H1 (cell line): ENCODE measurements around the gene NAV3. TPM values are rescaled to one million over a fixed set of nuclear protein-coding genes. Genes with fewer than 3 reads are reported as not detected.

ENCODE experiments used
- CTCF ChIA-PET: fragments of 300-600 bp; sonication (Branson Sonifier 250); formaldehyde crosslinking; loops from one replicate; lab custom pipeline; 2021; ENCODE audit not compliant: partially characterized antibody; lab: Charles Lee
- POLR2A ChIA-PET: fragments of 300-600 bp; sonication (Branson Sonifier 250); formaldehyde crosslinking; loops from one replicate; lab custom pipeline; 2021; ENCODE audit warnings: inconsistent platforms; ENCODE audit not compliant: partially characterized antibody; lab: Charles Lee
- DNase-seq, 2 experiments: peaks; one replicate each; pipeline versions ENCODE4 v3.0.0 to v3.0.0-alpha.2; 2010 to 2022; ENCODE audit warnings: low spot score in 2 of 2, low read depth in 1 of 2, mixed read lengths in 1 of 2
- FAIRE-seq: peaks from 2 replicates; lab custom pipeline; 2011; peaks lifted over from hg19 to GRCh38; lab: Jason Lieb, UNC
- H2AFZ ChIP-seq: 2 replicates; pipeline ENCODE4 v1.8.1; 2012; ENCODE audit warnings: low read length, inconsistent platforms
- H2AK5ac ChIP-seq: 2 replicates; pipeline ENCODE4 v1.6.1; 2013; ENCODE audit warnings: low read depth, low read length
- H2BK120ac ChIP-seq: replicated peaks from 2 replicates; pipeline ENCODE3; 2013; ENCODE audit warnings: low read depth, low read length, inconsistent platforms
- H2BK12ac ChIP-seq: 2 replicates; pipeline ENCODE4 v1.6.1; 2013; ENCODE audit warnings: low read depth, low read length
- H2BK15ac ChIP-seq: 2 replicates; pipeline ENCODE4 v1.6.1; 2013; ENCODE audit warnings: low read length
- H2BK20ac ChIP-seq: 2 replicates; pipeline ENCODE4 v1.6.1; 2013; ENCODE audit warnings: low read length
- H2BK5ac ChIP-seq: 2 replicates; pipeline ENCODE4 v1.6.1; 2013; ENCODE audit warnings: low read depth, low read length
- H3K14ac ChIP-seq: 2 replicates; pipeline ENCODE4 v1.6.1; 2013; ENCODE audit warnings: inconsistent platforms; ENCODE audit not compliant: insufficient read length
- H3K18ac ChIP-seq: 2 replicates; pipeline ENCODE4 v1.6.1; 2013; ENCODE audit warnings: low read length; ENCODE audit errors: extremely low read depth
- H3K23ac ChIP-seq: 2 replicates; pipeline ENCODE4 v1.6.1; 2013; ENCODE audit warnings: inconsistent platforms; ENCODE audit not compliant: insufficient read length
- H3K23me2 ChIP-seq: 2 replicates; pipeline ENCODE4 v1.6.1; 2013; ENCODE audit warnings: low read depth, low read length
- H3K27ac ChIP-seq: 2 replicates; pipeline ENCODE4 v1.6.1; 2011; ENCODE audit warnings: low read depth, low read length, inconsistent platforms
- H3K27me3 ChIP-seq, 4 experiments: replicated peaks in 1 of 4; 1 replicate in 1 of 4; 2 replicates in 3 of 4; pipeline versions ENCODE4 v1.6.1 to v1.8.1; 2011 to 2013; ENCODE audit warnings: low read length in 3 of 4, mild to moderate bottlenecking in 3 of 4, inconsistent platforms in 2 of 4, mixed read lengths in 2 of 4, moderate library complexity in 1 of 4; ENCODE audit not compliant: control insufficient read depth in 3 of 4, insufficient read depth in 3 of 4; ENCODE audit errors: extremely low read depth in 1 of 4
- H3K36me3 ChIP-seq, 4 experiments: 2 replicates each; pipeline versions ENCODE4 v1.6.1 to v1.8.1; 2011 to 2013; ENCODE audit warnings: mild to moderate bottlenecking in 4 of 4, low read length in 3 of 4, moderate library complexity in 2 of 4, control low read depth in 1 of 4, inconsistent platforms in 1 of 4; ENCODE audit not compliant: insufficient read depth in 4 of 4, control insufficient read depth in 2 of 4
- H3K4ac ChIP-seq: replicated peaks from 2 replicates; pipeline ENCODE3; 2013; ENCODE audit warnings: low read length, low read depth, mixed read lengths, inconsistent platforms; ENCODE audit not compliant: insufficient read length
- H3K4me1 ChIP-seq, 4 experiments: replicated peaks in 1 of 4; 1 replicate in 1 of 4; 2 replicates in 3 of 4; pipeline versions ENCODE4 v1.6.1 to v1.8.1; 2011 to 2013; ENCODE audit warnings: low read length in 3 of 4, inconsistent platforms in 2 of 4, mixed read lengths in 1 of 4; ENCODE audit not compliant: insufficient read depth in 4 of 4, control insufficient read depth in 3 of 4
- H3K4me2 ChIP-seq, 2 experiments: 2 replicates each; pipeline versions ENCODE4 v1.6.1 to v1.8.1; 2011 to 2013; ENCODE audit warnings: low read depth in 2 of 2, low read length in 2 of 2, control low read depth in 1 of 2, inconsistent platforms in 1 of 2, mild to moderate bottlenecking in 1 of 2; ENCODE audit not compliant: insufficient read depth in 1 of 2
- H3K4me3 ChIP-seq, 4 experiments: fragments of 200-600, 300-600 bp in 1 of 4; sonication (generic), shearing (Covaris generic), sonication (Bioruptor Twin) in 1 of 4; 2 replicates each; pipeline versions ENCODE4 v1.5.1 to v1.8.1; 2011 to 2016; ENCODE audit warnings: low read length in 4 of 4, low read depth in 3 of 4, control low read depth in 2 of 4, inconsistent platforms in 2 of 4, mild to moderate bottlenecking in 2 of 4, mixed read lengths in 1 of 4, moderate library complexity in 1 of 4; ENCODE audit not compliant: insufficient read depth in 2 of 4; ENCODE audit errors: extremely low read depth in 1 of 4
- H3K56ac ChIP-seq: replicated peaks from 2 replicates; pipeline ENCODE3; 2013; ENCODE audit warnings: low read depth, mild to moderate bottlenecking, mixed read lengths, low read length, inconsistent platforms; ENCODE audit not compliant: insufficient read length
- H3K79me1 ChIP-seq: 2 replicates; pipeline ENCODE4 v1.6.1; 2013; ENCODE audit warnings: low read depth, low read length, control low read depth
- H3K79me2 ChIP-seq, 2 experiments: 2 replicates each; pipeline versions ENCODE4 v1.6.1 to v1.8.1; 2012 to 2013; ENCODE audit warnings: low read length in 2 of 2, mild to moderate bottlenecking in 2 of 2, inconsistent platforms in 1 of 2; ENCODE audit not compliant: insufficient read depth in 2 of 2, control insufficient read depth in 1 of 2
- H3K9ac ChIP-seq, 4 experiments: replicated peaks in 1 of 4; 1 replicate in 1 of 4; 2 replicates in 3 of 4; pipeline versions ENCODE4 v1.6.1 to v1.8.1; 2011 to 2013; ENCODE audit warnings: low read depth in 3 of 4, low read length in 3 of 4, control low read depth in 2 of 4, mild to moderate bottlenecking in 2 of 4, moderate library complexity in 2 of 4, inconsistent platforms in 1 of 4; ENCODE audit errors: extremely low read depth in 1 of 4
- H3K9me3 ChIP-seq, 2 experiments: 2 replicates each; pipeline versions ENCODE4 v1.6.1 to v1.8.1; 2012 to 2013; ENCODE audit warnings: mild to moderate bottlenecking in 2 of 2, moderate library complexity in 2 of 2, control low read depth in 1 of 2, inconsistent platforms in 1 of 2, low read depth in 1 of 2, low read length in 1 of 2, mixed read lengths in 1 of 2; ENCODE audit not compliant: insufficient read depth in 2 of 2
- H4K20me1 ChIP-seq, 2 experiments: replicated peaks in 1 of 2; 2 replicates each; pipeline versions ENCODE3 to v1.8.1; 2011 to 2013; ENCODE audit warnings: inconsistent platforms in 2 of 2, low read length in 2 of 2, mild to moderate bottlenecking in 1 of 2; ENCODE audit not compliant: insufficient read depth in 2 of 2, control insufficient read depth in 1 of 2
- H4K5ac ChIP-seq: 2 replicates; pipeline ENCODE4 v1.6.1; 2013; ENCODE audit warnings: low read length, low read depth, mixed read lengths, inconsistent platforms; ENCODE audit not compliant: insufficient read length
- H4K8ac ChIP-seq: 2 replicates; pipeline ENCODE4 v1.8.0; 2013; ENCODE audit warnings: mild to moderate bottlenecking, moderate library complexity, low read length, inconsistent platforms; ENCODE audit not compliant: insufficient read depth; ENCODE audit errors: extremely low read depth
- H4K91ac ChIP-seq: replicated peaks from 2 replicates; pipeline ENCODE3; 2013; ENCODE audit warnings: low read length, mixed read lengths, inconsistent platforms; ENCODE audit not compliant: insufficient read length
- ASH2L ChIP-seq: fragments of 200-600, 300-600 bp; sonication (generic); IDR thresholded peaks from one replicate; pipeline ENCODE4 v1.7.1; 2017; ENCODE audit warnings: low read length
- EZH2 ChIP-seq: fragments of 200-600 bp; sonication (generic); IDR thresholded peaks from 2 replicates; pipeline ENCODE4 v1.7.1; 2012; ENCODE audit warnings: low read depth, mild to moderate bottlenecking, moderate library complexity, low read length, inconsistent platforms; ENCODE audit not compliant: severe bottlenecking
- FOSL1 ChIP-seq: IDR thresholded peaks from 2 replicates; pipeline ENCODE4 v1.6.1; 2011; ENCODE audit warnings: mild to moderate bottlenecking, low read depth, low read length, moderate library complexity; ENCODE audit not compliant: insufficient read depth
- SAP30 ChIP-seq: fragments of 300-600 bp; sonication (generic); IDR thresholded peaks from 2 replicates; pipeline ENCODE4 v1.7.1; 2012; ENCODE audit warnings: low read length, moderate library complexity, mild to moderate bottlenecking, inconsistent platforms; ENCODE audit not compliant: insufficient read depth, insufficient replicate concordance
- SIN3A ChIP-seq, 2 experiments: IDR thresholded peaks in 1 of 2; conservative IDR thresholded peaks in 1 of 2; 2 replicates each; pipeline ENCODE4 v1.6.1; 2011 to 2012; ENCODE audit warnings: low read length in 2 of 2, improper control_type of control experiment in 1 of 2, low read depth in 1 of 2, mild to moderate bottlenecking in 1 of 2
- SRF ChIP-seq: IDR thresholded peaks from 2 replicates; pipeline ENCODE4 v1.6.1; 2011; ENCODE audit warnings: mild to moderate bottlenecking, low read depth, low read length, moderate library complexity
- SUZ12 ChIP-seq: fragments of 200-600 bp; sonication (generic); IDR thresholded peaks from 2 replicates; pipeline ENCODE4 v1.6.1; 2012; ENCODE audit warnings: mild to moderate bottlenecking, inconsistent platforms, low read length, moderate library complexity, mixed read lengths
- TCF12 ChIP-seq: IDR thresholded peaks from 2 replicates; pipeline ENCODE4 v1.6.1; 2011; ENCODE audit warnings: low read depth, mild to moderate bottlenecking, low read length
- polyA plus RNA-seq, 7 experiments: library from polyadenylated mRNA; depleted of rRNA in 3 of 7; stranded (reverse) in 5 of 7; unstranded in 2 of 7; fragments of >200 nt in 5 of 7; fragments of 200-250 nt in 2 of 7; gene quantifications; 1 replicate in 5 of 7; 2 replicates in 1 of 7; 4 replicates in 1 of 7; pipeline versions ENCODE4 v1.2.1 to v1.2.3, GENCODE V29; 2011 to 2013; ENCODE audit warnings: missing spikeins in 2 of 7, mixed read lengths in 2 of 7
- total RNA-seq: library from RNA; stranded (reverse); fragmentation: NEBNext Ultra II Directional; extraction: Animal tissue kit (Norgen Biotek cat#: 25700); gene quantifications from 2 replicates; pipeline ENCODE4 v1.2.1, GENCODE V29; 2021
- TF ChIP-seq, protein P1 (sequence below): IDR thresholded peaks from 2 replicates; pipeline ENCODE4 v1.6.1; 2011; ENCODE audit warnings: low read length, improper control_type of control experiment
- TF ChIP-seq, protein P2 (sequence below): IDR thresholded peaks from 2 replicates; pipeline ENCODE4 v1.6.1; 2012; ENCODE audit warnings: inconsistent platforms

NAV3 gene
- total and polyA plus RNA-seq, 2 of the 8 experiments (the other 6 are each of a cell fraction or from before 2014, with no cell fraction given), result 0.47 to 5.0 TPM

DNA sequence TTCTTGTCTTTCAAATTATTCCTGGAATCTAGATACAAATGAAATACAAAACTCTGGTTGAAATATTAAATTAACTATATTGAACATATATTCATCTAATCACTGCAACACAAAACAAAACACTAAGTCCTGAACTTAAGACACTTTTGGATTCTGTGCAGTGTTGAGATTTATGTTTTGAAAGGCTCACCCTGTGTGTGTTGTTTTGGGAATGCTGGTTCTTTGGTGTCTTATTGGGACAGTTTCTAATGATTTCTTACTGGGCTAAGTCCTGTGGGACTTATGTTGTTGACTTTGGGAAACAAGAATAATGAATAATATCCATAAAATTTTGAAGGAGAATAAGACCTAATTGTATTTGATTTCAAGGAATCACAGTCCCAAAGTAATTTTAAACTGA is 153.2 kb downstream of the NAV3 start:
- CTCF ChIA-PET, result interaction anchor here (0.6 to 0.9 kb wide), 2 partner anchors 14 to 27 kb away, joined by 3 to 6 read pairs; no protein-coding TSS in a partner anchor
- TF ChIP-seq EZH2, result no peak
- TF ChIP-seq, protein P1, sequence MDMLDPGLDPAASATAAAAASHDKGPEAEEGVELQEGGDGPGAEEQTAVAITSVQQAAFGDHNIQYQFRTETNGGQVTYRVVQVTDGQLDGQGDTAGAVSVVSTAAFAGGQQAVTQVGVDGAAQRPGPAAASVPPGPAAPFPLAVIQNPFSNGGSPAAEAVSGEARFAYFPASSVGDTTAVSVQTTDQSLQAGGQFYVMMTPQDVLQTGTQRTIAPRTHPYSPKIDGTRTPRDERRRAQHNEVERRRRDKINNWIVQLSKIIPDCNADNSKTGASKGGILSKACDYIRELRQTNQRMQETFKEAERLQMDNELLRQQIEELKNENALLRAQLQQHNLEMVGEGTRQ, result no peak
- no peak for TF ChIP-seq SIN3A (conservative IDR thresholded peaks at IDR 0.05 in 1 of 2, IDR thresholded peaks at IDR 0.05 in 1 of 2; ENCODE audit: low read depth in 1 of 2, low read length in 2 of 2)
- no peak for TF ChIP-seq SUZ12
- no peak for TF ChIP-seq FOSL1
- no peak for TF ChIP-seq SRF
- no peak for TF ChIP-seq TCF12
- TF ChIP-seq SAP30, result no peak
- TF ChIP-seq, protein P2, sequence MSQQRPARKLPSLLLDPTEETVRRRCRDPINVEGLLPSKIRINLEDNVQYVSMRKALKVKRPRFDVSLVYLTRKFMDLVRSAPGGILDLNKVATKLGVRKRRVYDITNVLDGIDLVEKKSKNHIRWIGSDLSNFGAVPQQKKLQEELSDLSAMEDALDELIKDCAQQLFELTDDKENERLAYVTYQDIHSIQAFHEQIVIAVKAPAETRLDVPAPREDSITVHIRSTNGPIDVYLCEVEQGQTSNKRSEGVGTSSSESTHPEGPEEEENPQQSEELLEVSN, result no peak
- no peak for TF ChIP-seq ASH2L
- no peak for FAIRE-seq

More for the DNA sequence above, 153.2 kb downstream of the NAV3 start:
- Histone ChIP-seq H3K14ac (no peak overlapping the region), H3K9ac (no peak overlapping the region), H3K18ac (no peak overlapping the region), H2BK120ac (no peak overlapping the region), H3K23me2 (peaks cover 2% of the 10 kb centered on the region; the same call in 1 of the 2 replicates), H2BK12ac (no peak overlapping the region), H2AK5ac (no peak overlapping the region), H3K4ac (no peak overlapping the region), H3K4me1 (no peaks in the 10 kb centered on the region), H3K4me3 (no peak overlapping the region), H2AFZ (no peak overlapping the region), H3K79me1 (no peaks in the 10 kb centered on the region), H3K79me2 (no peaks in the 10 kb centered on the region), H4K5ac (no peak overlapping the region), H2BK5ac (no peak overlapping the region), H4K20me1 (no peaks in the 10 kb centered on the region), H3K27ac (no peak overlapping the region), H3K9me3 (no peaks in the 10 kb centered on the region), H3K23ac (no peak overlapping the region), H3K56ac (no peak overlapping the region), H3K27me3 (no peaks in the 10 kb centered on the region), H2BK15ac (no peak overlapping the region), H3K36me3 (no peaks in the 10 kb centered on the region), H3K4me2 (no peak overlapping the region), H4K8ac (no peak overlapping the region), H2BK20ac (no peak overlapping the region), H4K91ac (no peak overlapping the region)
- POLR2A ChIA-PET, result no interaction called here
- no peak for DNase-seq
